GM18505 (cell line): Measurements from ENCODE around the gene GTSF1L.

ENCODE experiments used
- ATAC-seq: cut with Tn5 transposase; IDR thresholded peaks from one replicate; pipeline ENCODE4 v1.9.1; 2021; ENCODE audit not compliant: unreplicated experiment
- POLR2A ChIP-seq: IDR thresholded peaks from 4 replicates; pipeline ENCODE4 v1.6.1; 2011; ENCODE audit warnings: borderline replicate concordance; ENCODE audit not compliant: insufficient read depth, insufficient read length; ENCODE audit errors: extremely low read depth

The GTSF1L gene

DNA sequence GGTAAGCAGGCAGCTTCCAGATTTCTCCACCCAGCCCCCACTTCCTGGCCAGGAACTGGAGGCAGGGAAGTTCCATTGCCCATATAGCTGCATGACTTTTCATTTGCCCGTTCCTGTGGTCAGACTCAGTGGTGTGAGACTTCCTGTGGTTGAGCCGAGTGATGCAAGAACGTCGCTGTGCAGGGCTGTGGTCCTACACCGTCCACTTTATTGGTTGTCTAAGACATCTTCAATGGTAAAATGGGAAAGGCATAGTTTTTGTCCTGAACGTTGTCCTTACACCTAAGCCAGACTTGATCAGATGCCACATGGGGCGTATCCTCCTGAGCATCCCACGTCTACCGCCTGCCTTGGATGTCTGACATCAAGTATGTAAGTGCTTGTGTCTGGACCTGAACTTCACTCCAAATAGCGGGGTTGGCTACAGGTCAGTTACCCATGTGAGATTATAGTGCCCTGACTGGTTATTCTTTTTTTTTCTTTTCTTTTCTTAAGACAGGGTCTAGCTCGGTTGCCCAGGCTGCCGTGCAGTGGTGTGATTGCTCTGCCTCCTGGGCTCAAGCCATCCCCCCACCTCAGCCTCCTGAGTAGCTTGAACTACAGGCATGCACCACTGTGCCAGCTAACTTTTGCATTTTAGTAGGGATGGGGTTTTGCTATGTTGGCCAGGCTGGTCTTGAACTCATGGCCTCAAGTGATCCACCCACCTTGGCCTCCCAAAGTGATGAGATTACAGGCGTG is 25.9 kb upstream of the GTSF1L start:
- TF ChIP-seq POLR2A = peak; percentile 37
- ATAC-seq = peak; percentile 44

DNA sequence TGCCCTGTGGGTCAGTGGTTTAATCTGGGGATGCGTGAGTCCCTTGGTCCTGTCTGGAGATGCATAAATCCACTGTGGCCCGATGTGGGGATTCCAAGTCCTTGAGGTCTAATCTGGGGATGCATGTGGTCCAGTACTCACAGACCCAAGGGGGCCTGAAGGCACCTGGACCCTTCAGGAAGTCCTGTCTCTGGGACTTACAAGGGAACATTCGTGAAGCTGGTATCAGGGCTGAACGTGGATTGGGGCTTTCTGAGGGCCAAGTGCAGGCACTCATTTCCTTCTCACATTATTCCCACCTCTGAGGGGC is 25.2 kb upstream of the GTSF1L start:
- TF ChIP-seq POLR2A = no peak
- ATAC-seq = no peak

DNA sequence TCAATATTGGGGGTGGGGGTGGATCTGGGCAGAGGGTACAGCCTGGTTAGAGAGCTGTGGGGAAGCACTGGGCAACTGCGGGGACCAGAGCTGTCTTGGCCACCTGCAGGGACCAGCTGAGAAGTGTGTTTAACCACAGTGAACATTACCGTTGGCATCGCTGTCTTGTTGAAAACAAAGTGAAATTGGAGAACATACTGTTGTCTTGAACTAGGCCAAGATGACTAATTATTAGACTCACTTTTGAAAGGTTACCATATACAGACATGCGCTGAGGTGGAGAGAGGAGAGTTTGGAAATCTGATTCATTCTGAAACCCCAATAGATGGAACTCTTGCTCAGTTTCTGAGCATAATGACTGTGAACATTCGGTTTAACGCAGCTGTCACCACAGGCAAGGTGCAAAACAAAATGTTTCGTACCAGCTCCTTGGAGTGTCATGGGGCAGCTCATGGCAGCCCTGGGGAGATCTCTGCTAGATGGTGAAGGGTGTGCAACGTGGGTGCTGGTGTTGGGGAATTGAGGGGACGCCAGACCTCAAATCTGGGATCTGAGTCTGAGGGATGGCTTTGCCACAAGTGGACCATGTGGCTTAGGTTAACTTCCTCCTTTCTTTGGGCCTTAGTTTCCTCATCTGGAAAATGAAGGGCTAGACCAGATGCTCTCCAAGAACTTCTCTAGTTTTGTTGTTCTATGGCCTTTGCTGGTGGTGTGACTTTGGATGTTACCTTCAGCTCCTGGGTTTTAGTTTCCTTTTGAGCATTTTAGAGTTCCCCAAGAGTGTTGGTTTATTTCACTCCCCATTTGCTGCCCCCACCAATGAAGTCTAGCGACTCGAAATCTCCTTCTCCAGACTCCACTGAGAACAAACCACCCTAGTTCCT is 24.6 kb upstream of the GTSF1L start:
- TF ChIP-seq POLR2A = peak; percentile 49
- ATAC-seq = peak; percentile 70

DNA sequence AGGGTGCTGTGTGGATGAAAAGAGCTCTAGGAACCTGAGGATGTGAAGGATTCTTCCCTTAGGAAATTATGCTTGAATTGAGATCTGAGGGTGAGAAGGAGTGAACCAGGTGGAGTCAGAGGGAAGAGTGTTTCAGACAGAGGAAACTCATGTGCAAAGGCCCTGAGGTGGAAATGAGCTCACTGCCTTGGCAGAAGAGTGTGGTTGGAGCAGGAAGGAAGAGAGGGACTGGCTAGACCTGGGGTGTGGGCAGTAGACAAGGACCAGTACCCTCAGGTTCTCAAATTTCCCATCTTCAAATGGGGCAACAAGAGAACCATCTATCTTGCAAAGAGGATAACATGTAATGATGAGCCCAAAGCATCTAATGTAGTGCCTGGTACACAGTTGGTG is 24.0 kb upstream of the GTSF1L start:
- no peak for TF ChIP-seq POLR2A
- ATAC-seq = no peak

DNA sequence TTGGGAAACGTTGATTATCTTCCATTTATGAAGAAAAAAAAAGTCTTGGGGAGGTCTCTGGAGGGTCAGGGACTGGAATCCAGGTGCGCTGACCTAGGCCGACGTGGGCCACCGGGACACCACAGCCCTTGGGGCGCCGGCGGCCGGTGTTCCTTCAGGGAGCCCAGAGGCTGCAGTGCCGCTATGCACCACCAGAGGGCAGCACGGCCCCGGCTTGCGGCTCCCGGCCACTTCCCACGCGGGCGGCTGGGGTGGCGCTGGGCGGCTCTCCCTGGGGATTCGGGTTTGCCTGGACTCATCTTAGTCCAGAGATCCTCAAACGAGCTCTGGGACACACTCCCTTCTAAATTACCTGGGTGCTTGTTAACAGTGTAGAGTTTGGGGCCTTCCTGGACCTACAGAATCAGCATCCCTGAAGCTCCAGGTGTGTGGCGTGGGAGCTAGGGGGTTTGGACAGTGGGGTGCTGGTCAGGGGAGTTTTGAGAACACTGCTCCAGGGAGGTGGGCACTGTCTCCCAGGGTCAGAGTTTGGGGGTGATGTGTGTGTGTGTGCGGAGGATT is 23.0 kb upstream of the GTSF1L start:
- ATAC-seq = no peak
- TF ChIP-seq POLR2A = no peak

DNA sequence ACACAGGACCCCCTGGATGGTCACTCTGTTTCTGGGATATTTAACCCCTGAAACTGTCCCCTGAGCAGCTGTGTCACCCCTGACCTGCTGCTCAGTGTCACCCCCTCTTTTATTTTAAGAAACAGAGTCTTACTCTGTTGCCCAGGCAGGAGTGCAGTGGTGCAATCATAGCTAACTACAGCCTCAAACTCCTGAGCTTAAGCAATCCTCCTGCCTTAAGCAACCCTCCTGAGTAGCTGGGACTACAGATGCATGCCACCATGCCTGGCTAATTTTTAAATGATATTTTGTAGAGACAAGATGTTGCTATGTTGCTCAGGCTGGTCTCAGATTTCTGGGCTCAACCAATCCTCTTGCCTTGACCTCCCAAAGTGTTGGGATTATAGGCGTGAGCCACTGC is 21.5 kb upstream of the GTSF1L start:
- no peak for TF ChIP-seq POLR2A
- ATAC-seq = no peak

DNA sequence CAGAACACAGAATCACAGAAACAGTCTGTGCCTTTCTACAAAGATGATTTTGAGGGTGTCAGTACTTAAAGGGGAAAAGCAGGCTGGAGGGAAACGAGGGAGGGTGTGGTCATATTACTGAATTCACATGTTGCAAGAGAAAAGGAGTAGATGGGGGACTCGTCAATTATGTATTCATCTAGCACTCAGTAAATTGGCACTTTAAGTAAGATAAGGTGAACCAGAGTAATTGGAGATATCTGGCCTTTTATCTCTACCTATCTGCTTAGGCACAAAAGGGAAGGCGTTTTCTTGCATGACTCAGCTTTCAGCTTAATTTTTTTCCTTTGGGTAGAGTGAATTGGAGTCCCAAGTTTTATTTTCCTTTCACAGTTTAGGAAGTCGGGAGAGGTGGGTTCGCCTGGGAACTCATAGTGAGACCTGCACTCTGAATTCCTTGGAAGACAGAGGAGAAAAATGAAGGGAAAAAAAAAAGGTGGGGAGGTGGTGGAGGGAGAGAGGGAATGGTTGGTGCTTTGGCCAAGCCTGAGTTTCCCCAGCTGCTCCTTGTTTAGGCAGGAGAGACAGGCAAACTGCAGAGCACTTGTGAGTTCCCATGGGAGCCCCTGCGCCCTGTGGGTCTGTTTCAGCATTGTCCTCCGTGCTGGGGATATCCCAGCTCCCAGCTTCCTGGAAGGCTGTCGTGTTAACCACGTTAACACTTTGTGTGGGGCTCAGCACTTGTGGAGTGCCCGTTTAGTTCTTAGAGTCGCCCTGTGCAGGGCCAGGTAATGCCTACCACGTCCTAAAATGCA is 19.7 kb upstream of the GTSF1L start:
- no peak for TF ChIP-seq POLR2A
- no peak for ATAC-seq

DNA sequence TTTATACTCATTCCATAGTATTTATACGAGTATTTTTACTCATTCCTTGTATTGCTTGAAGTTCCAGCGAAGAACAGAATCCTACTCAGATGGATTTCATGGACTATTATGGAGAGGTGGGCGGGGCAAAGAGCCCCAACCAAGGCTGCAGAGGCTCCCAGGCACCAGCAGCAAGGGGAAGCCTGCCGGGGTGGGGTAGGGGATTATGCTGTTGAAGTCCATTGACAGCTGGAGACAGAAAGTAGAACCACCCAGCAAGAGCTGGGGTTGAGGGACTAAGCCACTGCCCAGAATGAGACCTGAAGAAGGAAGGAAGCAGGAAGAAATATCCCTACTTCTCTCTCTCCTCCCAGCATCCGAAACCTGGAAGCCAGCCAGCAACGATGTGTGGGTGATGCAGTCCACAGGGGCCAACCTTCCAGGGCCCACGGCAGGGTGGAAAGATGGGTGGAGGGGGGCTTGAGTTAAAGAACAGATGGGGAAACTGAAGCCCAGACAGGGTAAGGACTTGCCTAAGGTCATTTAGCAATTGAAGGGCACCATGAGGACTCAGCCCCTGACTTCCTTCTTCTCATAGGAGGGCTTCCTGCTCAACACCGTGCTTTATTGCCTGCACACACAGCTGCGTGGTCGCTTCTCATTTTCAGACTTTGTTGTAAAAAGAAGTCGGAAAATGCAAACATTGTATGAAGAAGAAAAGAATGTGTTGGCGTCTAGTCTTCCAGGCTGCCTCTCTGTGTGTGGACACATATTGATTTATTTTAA is 18.3 kb upstream of the GTSF1L start:
- no peak for ATAC-seq
- no peak for TF ChIP-seq POLR2A

DNA sequence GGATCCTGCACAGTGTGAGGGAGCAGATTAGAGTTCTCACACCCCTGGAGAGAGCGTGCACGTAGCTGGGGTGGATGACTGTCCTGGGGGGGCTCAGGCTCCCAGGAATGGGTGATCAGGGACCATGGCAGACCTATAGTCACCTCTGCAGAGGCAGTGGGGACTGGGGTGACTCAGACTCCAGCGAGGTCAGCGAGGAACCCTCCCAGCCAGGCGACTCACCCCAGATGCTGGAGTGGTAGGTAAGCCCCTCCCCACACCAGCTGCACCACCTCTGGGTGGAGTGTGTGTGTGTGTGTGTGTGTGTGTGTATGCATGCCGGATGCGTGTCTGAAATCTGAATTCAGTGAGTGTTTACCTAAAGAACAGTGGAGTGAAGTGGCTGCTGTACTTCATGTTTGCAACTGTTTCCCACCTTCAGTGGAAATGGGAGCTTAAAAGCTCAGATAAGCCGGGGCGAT is 17.4 kb upstream of the GTSF1L start:
- TF ChIP-seq POLR2A = no peak
- ATAC-seq = no peak

DNA sequence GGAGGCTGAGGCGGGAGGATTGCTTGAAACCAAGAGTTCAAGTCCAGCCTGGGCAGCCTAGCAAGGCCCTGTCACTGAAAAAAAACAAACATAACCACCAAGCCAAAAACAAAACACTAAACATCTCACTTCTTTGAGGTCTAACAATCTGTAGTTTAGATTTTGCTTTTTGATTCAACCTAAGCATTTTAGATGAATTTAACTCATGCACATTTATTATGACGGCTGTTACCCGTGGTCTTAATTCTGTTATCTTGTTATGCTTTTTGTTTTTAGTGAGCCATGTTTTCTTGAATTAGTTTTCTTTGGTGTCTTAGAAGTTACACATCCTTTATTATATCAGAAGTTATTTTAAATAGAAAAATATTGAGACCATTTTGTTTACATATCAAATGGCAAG is 13.8 kb upstream of the GTSF1L start:
- TF ChIP-seq POLR2A = no peak
- no peak for ATAC-seq

DNA sequence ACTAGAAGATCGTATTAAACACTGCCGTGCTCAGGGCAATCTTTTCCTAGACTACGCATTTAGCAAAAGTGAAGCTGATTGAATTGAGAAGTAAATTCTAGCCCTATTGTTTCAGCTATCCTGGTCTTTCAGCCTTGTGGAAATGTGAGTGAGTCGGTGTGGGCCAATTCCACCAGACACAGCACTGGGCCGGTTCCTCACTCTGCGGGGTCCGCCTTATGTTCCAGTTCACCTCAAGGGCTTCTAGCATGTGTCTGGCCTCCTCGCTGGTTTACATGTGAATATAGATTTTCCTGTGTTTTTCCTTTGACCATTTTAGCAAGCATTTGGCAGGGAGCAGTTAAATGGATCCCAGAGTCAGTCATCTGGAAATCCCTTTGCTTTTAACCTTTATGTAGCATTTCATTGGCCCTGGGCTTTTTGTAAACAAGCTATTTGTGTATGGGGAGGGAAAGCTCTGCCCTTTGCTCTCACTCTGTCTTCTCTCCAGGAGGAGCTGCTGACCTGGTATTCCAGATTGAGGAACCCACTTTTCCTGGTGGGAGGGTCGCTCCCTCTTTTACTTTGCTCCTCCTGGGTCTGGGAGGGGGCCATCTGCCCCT is 12.4 kb upstream of the GTSF1L start:
- no peak for ATAC-seq
- no peak for TF ChIP-seq POLR2A

DNA sequence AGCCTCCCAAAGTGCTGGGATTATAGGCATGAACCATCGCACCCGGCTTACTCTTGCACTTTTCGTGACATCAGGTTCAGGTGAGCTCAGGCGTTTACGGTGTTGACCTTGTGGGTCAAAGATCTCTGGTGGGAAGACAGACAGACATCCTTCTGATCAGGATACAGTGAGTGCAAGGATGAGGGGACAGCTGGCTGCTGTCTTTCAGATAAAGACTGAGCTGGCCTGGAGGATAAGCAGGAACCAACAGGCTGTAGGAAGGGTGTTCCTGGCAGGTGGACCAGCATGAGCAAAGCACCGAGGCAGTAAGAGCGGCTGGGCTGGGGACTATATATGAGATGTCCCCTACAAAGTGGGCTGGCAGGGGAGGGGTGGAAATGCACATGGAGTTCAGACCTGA is 11.1 kb upstream of the GTSF1L start:
- TF ChIP-seq POLR2A = no peak
- ATAC-seq = no peak
